ENCODE measurements around the gene SPECC1. TPM values are rescaled to one million over a fixed set of nuclear protein-coding genes. Genes with fewer than 3 reads are reported as not detected.

SPECC1 gene
- total and polyA plus RNA-seq, 2 of the 4 experiments (the other 2 are of a cell fraction) = 16.9 to 26.2 TPM

DNA sequence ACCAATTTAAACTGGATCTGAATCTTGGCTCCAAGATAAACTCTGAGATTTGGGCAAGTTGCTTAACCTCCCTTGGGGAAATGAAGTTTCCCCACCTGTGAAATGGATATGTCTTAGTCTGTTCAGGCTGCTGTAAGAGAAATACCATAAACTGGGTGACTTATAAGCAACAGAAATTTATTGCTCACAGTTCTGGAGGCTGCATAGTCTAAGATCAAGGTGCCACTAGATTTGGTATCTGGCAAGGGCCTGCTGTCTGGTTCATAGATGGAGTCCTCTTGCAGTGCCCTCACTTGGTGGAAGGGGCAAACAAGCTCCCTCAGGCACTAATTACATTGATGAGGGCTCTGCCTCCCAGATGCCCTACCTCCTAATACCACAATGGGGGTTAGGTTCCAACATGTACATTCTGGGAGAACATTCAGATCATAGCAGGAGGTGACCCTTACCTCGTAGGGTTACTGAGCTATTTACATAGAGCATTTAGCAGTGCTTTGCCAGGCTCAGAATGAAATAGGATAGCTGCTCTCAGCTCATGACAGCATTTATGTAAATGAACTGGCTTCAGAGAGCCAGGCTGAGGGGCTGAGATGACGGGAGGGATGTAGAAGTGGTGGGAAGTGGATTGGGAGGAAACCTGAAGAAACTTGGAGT is 83.9 kb downstream of the SPECC1 start:
- Histone ChIP-seq H4K91ac (ENCODE audit: insufficient read depth, low read depth, low read length) (no peak overlapping the region), H3K27ac (ENCODE audit: insufficient read depth, low read length) (no peak overlapping the region), H3K23ac (ENCODE audit: low read depth, low read length) (no peak overlapping the region), H3K4me1 (ENCODE audit: control insufficient read depth, insufficient read depth, low read length) (no peaks in the 10 kb centered on the region), H2BK120ac (ENCODE audit: low read depth, low read length) (no peak overlapping the region), H3K36me3 (ENCODE audit: control insufficient read depth, insufficient read depth, low read length) (no peaks in the 10 kb centered on the region), H2BK5ac (ENCODE audit: low read depth, low read length, poor library complexity, severe bottlenecking) (no peak overlapping the region), H3K18ac (ENCODE audit: low read depth, low read length) (no peak overlapping the region), H2AK9ac (replicated peaks; ENCODE audit: low read depth, low read length, poor library complexity) (no peak overlapping the region), H3K4me2 (ENCODE audit: low read depth, low read length) (no peak overlapping the region), H4K20me1 (ENCODE audit: insufficient read depth, low read length) (no peaks in the 10 kb centered on the region), H4K5ac (ENCODE audit: low read depth, low read length) (no peak overlapping the region), H4K8ac (ENCODE audit: low read depth in 2 of 2, low read length in 2 of 2) (no peak overlapping the region), H2BK15ac (ENCODE audit: low read depth, low read length) (no peak overlapping the region), H3K14ac (replicated peaks; ENCODE audit: low read depth, low read length) (no peak overlapping the region), H3K9ac (ENCODE audit: low read depth, low read length) (no peak overlapping the region), H3K4ac (ENCODE audit: low read depth, low read length) (no peak overlapping the region), H3K56ac (ENCODE audit: extremely low read depth, insufficient read depth, low read length) (no peak overlapping the region), H2AK5ac (ENCODE audit: low read depth, low read length) (no peak overlapping the region), H2AFZ (replicated peaks; ENCODE audit: low read length, poor library complexity) (no peak overlapping the region), H3K9me3 (ENCODE audit: control insufficient read depth, insufficient read depth, low read length) (no peaks in the 10 kb centered on the region; the same call in 1 of the 2 replicates), H3K4me3 (ENCODE audit: insufficient read depth, low read depth, low read length) (no peak overlapping the region), H3K27me3 (ENCODE audit: control insufficient read depth, insufficient read depth, low read length) (peaks cover 48% of the 10 kb centered on the region), H3K9me1 (ENCODE audit: insufficient read depth, low read length) (no peaks in the 10 kb centered on the region; the same call in 1 of the 2 replicates), H2BK20ac (ENCODE audit: low read depth, low read length) (no peak overlapping the region), H3K79me1 (ENCODE audit: low read depth in 1 of 2, low read length in 2 of 2) (no peaks in the 10 kb centered on the region)
- in situ Hi-C loops (cut with MboI; ENCODE audit: low sequenced_read_pairs) = no loop called here
- DNase-seq (no peak), ATAC-seq (ENCODE audit: low read depth) (no peak)
- POLR2A ChIA-PET (ENCODE audit: unreplicated experiment) = no interaction called here
- no TSS peak for BruUV-seq (replicated peaks)
- 52% methylated on average over 2 of the region's 2 CpGs; no CpG with 5 or more reads in 1 of the 2 experiments for WGBS, 2 experiments (ENCODE audit: extremely low coverage in 2 of 2, insufficient read length in 1 of 2)
- no peak for TF ChIP-seq NFE2L2 (IDR thresholded peaks at IDR 0.05; ENCODE audit: low read depth, low read length)
- CTCF ChIA-PET = no interaction called here
- intact Hi-C loops (cut with micrococcal nuclease) = no loop called here
- dilution Hi-C loops (cut with HindIII; ENCODE audit: low sequenced_read_pairs, unreplicated experiment) = no loop called here

Measured in IMR-90 (cell line).